Stimulated activated CD4-positive, alpha-beta T cell treated with anti-CD3 and anti-CD28 coated beads, Interleukin-4, amount 100 ng/mL, for 1 hour (primary cell): ENCODE measurements around the gene SEMA3C.

ENCODE experiments used
- DNase-seq: peaks from one replicate; pipeline ENCODE4 v3.0.0-alpha.2; 2020

SEMA3C gene

GRCh38 chr7:80729591-80730320 lies 189.1 kb downstream of the SEMA3C start:
- DNase-seq, result no peak

GRCh38 chr7:80726666-80727065 lies 192.2 kb downstream of the SEMA3C start:
- DNase-seq, result no peak

GRCh38 chr7:80725181-80725611 lies 193.7 kb downstream of the SEMA3C start:
- DNase-seq, result no peak

GRCh38 chr7:80724249-80724871 lies 194.5 kb downstream of the SEMA3C start:
- DNase-seq, result no peak

- no peak for DNase-seq
Observed at GRCh38 chr7:80722616-80723195, 196.1 kb downstream of the SEMA3C start.

GRCh38 chr7:80721883-80722615 lies 196.8 kb downstream of the SEMA3C start:
- DNase-seq, result no peak

- DNase-seq, result no peak
Observed at GRCh38 chr7:80720146-80720545, 198.7 kb downstream of the SEMA3C start.

GRCh38 chr7:80719261-80719660 lies 199.6 kb downstream of the SEMA3C start:
- DNase-seq, result no peak

- no peak for DNase-seq
Observed at GRCh38 chr7:80711531-80711930, 207.3 kb downstream of the SEMA3C start.

GRCh38 chr7:80708123-80708522 lies 210.7 kb downstream of the SEMA3C start:
- no peak for DNase-seq

GRCh38 chr7:80707318-80707717 lies 211.5 kb downstream of the SEMA3C start:
- DNase-seq, result no peak

GRCh38 chr7:80705130-80705781 lies 213.6 kb downstream of the SEMA3C start:
- DNase-seq, result no peak

GRCh38 chr7:80703272-80703671 lies 215.6 kb downstream of the SEMA3C start:
- no peak for DNase-seq

- no peak for DNase-seq
Observed at GRCh38 chr7:80699721-80700256, 219.1 kb downstream of the SEMA3C start.

- no peak for DNase-seq
Observed at GRCh38 chr7:80699045-80699638, 219.7 kb downstream of the SEMA3C start.
